Activated naive CD8-positive, alpha-beta T cell treated with anti-CD3 and anti-CD28 coated beads, Interleukin-2, amount 50 U/mL, for 24 hours (primary cell): Measurements from ENCODE around the gene CDKN2D.

Experiments
- ATAC-seq: fragments of 150-1000 bp; cut with Tn5 transposase; one replicate; pipeline ENCODE4 v1.10.0; 2021
- DNase-seq: peaks from one replicate; pipeline ENCODE4 v3.0.0; 2021
- H3K27ac Mint-ChIP-seq: one replicate; pipeline ENCODE4 v1.8.0; 2021; ENCODE audit warnings: mild to moderate bottlenecking, mixed read lengths
- H3K27me3 Mint-ChIP-seq: one replicate; pipeline ENCODE4 v1.8.0; 2021; ENCODE audit warnings: mixed read lengths
- H3K36me3 Mint-ChIP-seq: one replicate; pipeline ENCODE4 v1.8.0; 2021; ENCODE audit warnings: low read depth, mixed read lengths
- H3K4me1 Mint-ChIP-seq: one replicate; pipeline ENCODE4 v1.8.0; 2021; ENCODE audit warnings: mixed read lengths
- H3K4me3 Mint-ChIP-seq: one replicate; pipeline ENCODE4 v1.8.0; 2021; ENCODE audit warnings: mild to moderate bottlenecking, moderate library complexity, mixed read lengths
- H3K9me3 Mint-ChIP-seq: one replicate; pipeline ENCODE4 v1.8.0; 2021; ENCODE audit warnings: mixed read lengths

CDKN2D gene

DNA sequence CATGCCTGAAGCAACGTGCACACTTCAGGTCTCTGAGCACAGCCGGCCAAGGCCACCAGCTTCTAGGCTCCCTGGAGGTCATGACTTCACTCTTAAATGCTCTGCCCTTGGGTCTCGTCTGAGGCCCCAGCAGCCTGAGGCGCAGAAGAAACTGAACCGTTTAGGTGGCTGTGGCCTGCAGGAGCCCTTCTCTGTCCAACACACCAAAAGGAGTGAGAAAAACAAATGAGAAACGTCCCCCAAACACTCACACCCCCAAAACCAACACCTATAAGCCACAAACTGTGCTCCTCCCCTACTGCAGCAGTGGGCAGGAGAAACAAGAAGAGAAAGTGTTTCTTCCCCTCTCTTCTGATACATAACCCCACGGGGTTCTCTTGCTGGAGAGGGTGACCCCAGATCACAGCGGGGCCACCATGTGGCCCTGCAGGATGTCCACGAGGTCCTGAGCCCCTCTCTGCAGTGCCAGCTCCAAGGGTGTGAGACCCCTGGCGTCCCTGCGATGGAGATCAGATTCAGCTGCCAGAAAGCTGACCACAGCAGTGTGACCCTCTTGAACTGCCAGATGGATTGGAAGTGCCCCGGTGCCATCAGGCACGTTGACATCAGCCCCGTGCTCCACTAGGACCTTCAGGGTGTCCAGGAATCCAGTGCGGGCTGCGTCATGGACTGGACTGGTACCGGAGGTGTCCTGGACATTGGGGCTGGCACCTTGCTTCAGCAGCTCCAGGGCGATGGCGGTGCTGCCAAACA is 1.9 kb downstream of the CDKN2D start:
- Mint-ChIP-seq H3K4me1 (peaks cover 46% of the 10 kb centered on the region), H3K9me3 (no peaks in the 10 kb centered on the region), H3K27ac (peak overlapping the region; percentile 100), H3K27me3 (no peaks in the 10 kb centered on the region), H3K36me3 (peaks cover 26% of the 10 kb centered on the region), H3K4me3 (peak overlapping the region; percentile 98)
- peak; percentile 20 for ATAC-seq
- peak; percentile 66 for DNase-seq

DNA sequence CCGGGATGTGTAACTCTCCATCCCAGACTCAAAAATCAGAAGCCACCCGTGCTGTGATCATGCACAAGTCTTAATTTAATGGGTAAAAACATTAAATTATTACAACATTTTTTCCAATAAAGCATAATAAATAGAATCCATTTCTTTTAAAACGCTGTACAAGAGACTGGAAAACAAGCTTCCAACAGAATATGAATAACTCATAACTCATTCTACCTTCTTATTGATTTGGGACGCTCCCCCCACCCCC is 2.4 kb downstream of the CDKN2D start:
- Mint-ChIP-seq H3K27me3 (no peaks in the 10 kb centered on the region), H3K9me3 (no peaks in the 10 kb centered on the region), H3K36me3 (peaks cover 31% of the 10 kb centered on the region), H3K4me1 (peaks cover 46% of the 10 kb centered on the region), H3K4me3 (peak overlapping the region; percentile 98), H3K27ac (peak overlapping the region; percentile 100)
- ATAC-seq, result no peak
- DNase-seq, result no peak

DNA sequence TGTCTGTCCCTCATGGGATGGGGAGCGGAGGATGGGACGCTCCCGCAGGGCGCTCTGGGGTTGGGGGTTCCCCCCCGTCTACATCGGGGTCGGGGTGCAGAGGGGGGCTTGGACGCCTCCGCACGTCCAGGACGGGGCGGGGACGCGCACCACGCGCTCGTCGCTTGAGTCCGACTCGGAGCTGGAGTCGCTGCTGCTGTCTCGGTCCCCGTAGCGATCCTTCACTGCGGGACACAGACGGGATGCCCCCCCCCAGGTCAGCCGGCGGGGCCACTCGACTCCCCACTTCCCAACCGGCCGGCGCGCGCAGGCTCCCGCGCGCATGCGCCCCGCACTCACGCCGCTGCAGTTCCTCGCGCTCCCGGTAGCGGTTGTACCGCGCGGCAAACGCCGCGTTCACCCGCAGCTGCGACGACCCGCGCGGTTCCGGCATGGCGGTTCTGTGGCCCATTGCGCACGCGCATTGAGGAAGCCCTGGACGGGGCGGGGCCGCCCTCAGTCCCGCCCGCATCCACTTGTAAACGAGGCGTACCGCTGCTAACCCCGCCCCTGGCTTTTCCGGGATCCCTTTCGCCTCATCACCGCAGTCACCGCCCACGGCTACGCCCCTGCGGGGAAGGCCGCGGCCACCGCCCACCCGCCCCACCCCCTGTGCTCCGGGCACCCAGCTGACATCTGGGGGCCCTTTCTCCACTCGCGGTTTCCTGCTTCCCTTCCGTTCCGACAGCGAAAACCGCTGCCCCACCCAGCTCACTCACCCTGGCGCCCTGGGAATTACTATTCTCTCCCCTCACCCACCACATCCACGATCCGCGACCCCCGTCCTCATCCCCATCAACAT is 3.0 kb downstream of the CDKN2D start, which contains the start of gene KRI1:
KRI1 (minus strand) TSS at position 444 of the 841 bp plus-strand sequence; CDS start at position 433, 11 bp downstream.
- no peaks in the 10 kb centered on the region for H3K9me3 Mint-ChIP-seq
- peak within 1 kb of the TSS; percentile 98 for H3K4me3 Mint-ChIP-seq
- H3K4me1 Mint-ChIP-seq, result peaks cover 46% of the 10 kb centered on the region
- peak; percentile 100 for DNase-seq
- no peaks in the 10 kb centered on the region for H3K27me3 Mint-ChIP-seq
- peak; percentile 38 for ATAC-seq
- peaks cover 36% of the 10 kb centered on the region for H3K36me3 Mint-ChIP-seq
- peak within 1 kb of the TSS; percentile 100 for H3K27ac Mint-ChIP-seq

DNA sequence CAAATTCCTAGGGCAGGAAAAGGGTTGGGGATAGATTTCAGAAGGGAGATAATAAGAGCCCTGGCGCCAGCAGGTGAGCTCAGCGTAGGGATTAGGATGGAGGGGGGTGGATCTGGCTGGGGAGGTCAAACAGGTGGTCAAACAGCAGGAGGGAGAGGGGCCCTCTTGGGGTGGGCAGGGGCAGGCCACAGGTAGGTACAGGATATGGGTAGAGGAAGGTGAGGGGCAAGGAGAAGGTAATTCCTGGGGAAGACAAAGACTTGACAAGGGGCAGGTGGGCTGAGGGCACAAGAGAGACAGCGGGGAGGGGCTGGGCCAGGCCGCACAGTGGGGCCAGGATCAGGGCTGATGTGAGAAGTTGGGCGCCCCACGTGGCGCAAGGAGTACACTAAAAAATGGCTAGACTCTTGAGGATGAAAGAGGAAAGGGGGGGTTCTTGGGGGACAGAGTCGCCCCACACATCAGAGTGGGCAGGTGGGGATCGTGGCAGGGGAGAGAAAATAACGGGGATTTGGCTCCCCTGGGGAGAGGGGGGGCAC is 3.7 kb downstream of the CDKN2D start:
- Mint-ChIP-seq H3K27me3 (no peaks in the 10 kb centered on the region), H3K27ac (peak overlapping the region; percentile 100), H3K36me3 (peaks cover 39% of the 10 kb centered on the region), H3K4me1 (peaks cover 42% of the 10 kb centered on the region), H3K9me3 (no peaks in the 10 kb centered on the region), H3K4me3 (peak overlapping the region; percentile 98)
- DNase-seq (peak; percentile 69), ATAC-seq (no peak)

DNA sequence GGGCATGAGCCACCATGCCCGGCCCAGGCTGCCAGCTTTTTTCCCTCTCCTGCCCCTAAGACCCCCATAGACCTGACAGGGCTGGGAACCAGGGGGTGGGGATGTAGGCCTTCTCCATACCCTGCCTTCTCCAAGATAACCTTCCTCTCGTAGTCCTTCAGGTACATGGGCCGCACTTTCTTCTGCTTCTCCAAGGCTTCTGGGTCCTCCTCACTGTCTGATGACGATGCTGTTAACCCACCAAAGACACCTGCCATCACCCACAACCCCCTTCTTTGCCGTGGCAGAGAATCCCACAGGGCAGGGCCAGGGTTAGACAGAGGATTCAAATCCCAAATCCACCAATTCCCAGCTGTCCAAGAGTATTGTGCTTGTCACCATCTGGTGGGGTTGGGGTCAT is 6.2 kb downstream of the CDKN2D start:
- Mint-ChIP-seq H3K27ac (no peak overlapping the region), H3K4me1 (peaks cover 31% of the 10 kb centered on the region), H3K36me3 (peaks cover 52% of the 10 kb centered on the region), H3K4me3 (no peak overlapping the region), H3K27me3 (no peaks in the 10 kb centered on the region), H3K9me3 (no peaks in the 10 kb centered on the region)
- ATAC-seq (no peak), DNase-seq (no peak)

DNA sequence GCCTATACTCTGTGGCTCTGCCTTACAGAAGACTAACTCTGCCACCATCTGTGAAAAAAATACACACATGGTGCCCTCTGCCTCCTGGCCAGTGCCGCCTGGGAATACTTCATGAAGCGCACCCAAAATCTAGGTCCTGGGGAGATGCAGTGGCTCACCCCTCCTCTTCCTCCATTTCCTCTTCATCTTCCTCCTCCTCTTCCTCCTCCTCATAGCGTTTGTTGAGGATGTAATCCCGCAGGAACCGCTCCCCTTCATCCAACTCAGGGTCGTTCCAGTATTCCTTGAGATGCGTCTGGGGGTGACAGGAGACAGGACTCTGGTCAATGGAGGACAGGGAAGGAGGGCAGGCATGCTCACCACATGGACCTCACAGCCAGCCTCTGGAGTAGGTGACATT is 8.6 kb downstream of the CDKN2D start:
- Mint-ChIP-seq H3K4me1 (peaks cover 23% of the 10 kb centered on the region), H3K9me3 (no peaks in the 10 kb centered on the region), H3K36me3 (peaks cover 49% of the 10 kb centered on the region), H3K27ac (no peak overlapping the region), H3K4me3 (no peak overlapping the region), H3K27me3 (no peaks in the 10 kb centered on the region)
- DNase-seq (no peak), ATAC-seq (no peak)

DNA sequence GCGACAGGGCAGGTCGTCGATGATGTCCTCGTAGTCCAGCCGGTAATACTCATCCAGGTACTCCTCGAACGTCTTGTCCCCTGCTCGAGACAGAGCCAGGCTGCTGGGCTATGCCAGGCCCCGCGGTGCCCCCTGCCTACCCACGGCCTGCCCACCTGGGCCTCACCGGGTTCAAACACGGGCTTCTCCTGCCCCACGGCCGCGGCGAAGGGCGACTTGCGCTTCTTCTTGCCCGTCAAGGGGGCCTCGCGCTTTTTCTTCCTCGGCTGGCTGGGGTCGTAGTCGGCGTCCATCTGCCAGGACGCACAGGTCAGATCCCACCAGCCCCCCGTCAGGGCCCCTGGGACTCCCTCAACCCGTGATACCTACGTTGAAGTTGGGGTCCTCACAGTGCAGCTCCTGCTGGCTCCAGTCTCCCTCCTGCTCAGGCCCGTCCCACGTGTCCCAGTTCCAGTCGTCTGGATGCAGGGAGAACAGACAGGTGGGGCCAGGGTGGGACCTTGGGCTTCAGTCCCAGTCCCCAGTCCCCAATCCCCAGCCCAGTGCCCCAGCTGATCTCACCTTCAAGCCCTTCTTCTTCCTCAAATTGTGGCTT is 11.1 kb downstream of the CDKN2D start:
- peaks cover 59% of the 10 kb centered on the region for H3K36me3 Mint-ChIP-seq
- no peaks in the 10 kb centered on the region for H3K27me3 Mint-ChIP-seq
- DNase-seq (no peak), ATAC-seq (no peak)
- no peak overlapping the region for H3K4me3 Mint-ChIP-seq
- no peaks in the 10 kb centered on the region for H3K9me3 Mint-ChIP-seq
- H3K27ac Mint-ChIP-seq, result peak overlapping the region; percentile 49
- peaks cover 39% of the 10 kb centered on the region for H3K4me1 Mint-ChIP-seq

DNA sequence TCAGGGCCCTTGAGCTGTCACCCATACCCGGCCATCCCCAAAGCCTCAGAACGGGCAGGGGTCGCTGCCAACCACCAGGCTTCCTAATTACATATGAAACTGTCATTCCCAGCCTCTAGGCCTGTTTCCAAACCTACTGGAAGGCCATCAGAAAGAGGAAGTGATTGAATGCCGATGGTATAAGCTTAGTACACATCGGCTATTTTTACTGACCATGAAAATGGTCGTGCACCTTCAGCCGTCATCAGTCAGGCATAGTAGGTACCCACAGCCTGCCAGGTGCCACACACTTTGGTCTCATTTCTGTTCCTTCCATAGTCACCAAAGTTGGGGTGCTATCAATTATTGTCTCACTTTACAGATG is 13.2 kb downstream of the CDKN2D start:
- H3K9me3 Mint-ChIP-seq, result no peaks in the 10 kb centered on the region
- DNase-seq (no peak), ATAC-seq (no peak)
- H3K27ac Mint-ChIP-seq, result no peak overlapping the region
- H3K4me1 Mint-ChIP-seq, result peaks cover 51% of the 10 kb centered on the region
- no peak overlapping the region for H3K4me3 Mint-ChIP-seq
- peaks cover 56% of the 10 kb centered on the region for H3K36me3 Mint-ChIP-seq
- no peaks in the 10 kb centered on the region for H3K27me3 Mint-ChIP-seq

DNA sequence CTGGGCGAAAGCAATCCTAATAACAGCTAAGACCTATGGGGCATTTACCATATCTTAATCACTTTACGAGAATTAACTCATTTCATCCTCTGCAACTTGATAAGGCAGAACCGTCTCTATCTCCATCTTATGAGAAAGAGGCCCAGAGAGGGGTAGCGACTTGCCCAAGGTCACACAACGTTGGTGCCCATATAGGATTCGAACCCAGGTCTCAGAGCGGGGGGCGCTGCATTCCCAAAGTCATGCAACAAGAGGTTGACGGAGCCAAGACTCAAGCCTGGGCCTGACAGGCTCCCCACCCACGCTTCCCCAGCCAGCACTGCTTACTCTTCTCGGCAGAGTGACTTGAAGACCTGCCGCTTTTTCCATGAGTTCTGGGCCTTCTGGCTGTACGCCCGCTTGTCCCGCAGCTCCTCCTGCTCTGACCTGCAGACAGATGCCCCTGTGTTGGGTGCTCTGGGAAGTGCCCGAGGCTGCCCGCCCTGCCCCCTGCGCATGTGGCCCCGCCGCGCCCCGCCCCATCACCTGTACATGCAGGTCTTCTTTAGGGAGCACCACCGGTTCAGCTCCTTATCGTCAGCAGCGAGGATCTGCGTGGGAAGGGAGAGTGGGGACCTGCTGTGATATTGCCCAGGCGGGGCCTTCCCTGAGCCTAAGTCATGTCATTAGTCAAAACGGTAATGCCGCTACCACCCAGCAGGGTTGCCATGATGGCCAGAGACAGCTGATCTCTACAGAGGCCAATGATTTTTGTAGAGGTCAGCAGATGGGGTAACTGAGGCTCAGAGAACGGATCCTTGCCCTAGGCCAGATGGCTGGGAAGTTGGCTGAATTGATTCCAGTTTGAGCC is 13.8 kb downstream of the CDKN2D start:
- no peaks in the 10 kb centered on the region for H3K9me3 Mint-ChIP-seq
- no peaks in the 10 kb centered on the region for H3K27me3 Mint-ChIP-seq
- no peak overlapping the region for H3K4me3 Mint-ChIP-seq
- ATAC-seq, result no peak
- peaks cover 57% of the 10 kb centered on the region for H3K36me3 Mint-ChIP-seq
- H3K27ac Mint-ChIP-seq, result peak overlapping the region; percentile 88
- peak; percentile 36 for DNase-seq
- H3K4me1 Mint-ChIP-seq, result peaks cover 57% of the 10 kb centered on the region

DNA sequence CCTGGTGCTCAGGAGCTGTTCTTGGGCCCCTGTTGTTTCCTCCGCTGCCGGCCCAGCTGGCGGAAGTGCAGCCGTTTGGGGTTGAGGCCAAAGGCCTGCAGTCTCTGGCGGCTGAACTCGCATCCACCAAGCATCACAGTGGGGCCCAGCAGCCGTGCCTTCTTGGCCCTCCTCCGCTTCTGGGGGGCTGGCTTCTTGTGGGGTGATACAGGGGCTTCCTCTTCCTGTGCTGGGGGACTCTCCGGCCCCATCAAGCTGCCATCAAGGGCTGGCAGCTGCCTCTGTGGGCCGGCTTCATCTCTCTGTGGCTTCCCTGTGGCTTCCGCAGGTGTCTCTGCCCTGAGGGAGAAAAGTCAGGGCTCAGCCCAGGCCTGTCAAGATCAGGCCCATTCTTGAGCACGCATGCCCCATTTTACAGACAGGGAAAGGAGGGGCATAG is 14.8 kb downstream of the CDKN2D start:
- ATAC-seq, result peak; percentile 81
- DNase-seq, result peak; percentile 67
- peaks cover 57% of the 10 kb centered on the region for H3K4me1 Mint-ChIP-seq
- H3K36me3 Mint-ChIP-seq, result peaks cover 52% of the 10 kb centered on the region
- H3K4me3 Mint-ChIP-seq, result peak overlapping the region; percentile 49
- H3K27me3 Mint-ChIP-seq, result no peaks in the 10 kb centered on the region
- H3K27ac Mint-ChIP-seq, result peak overlapping the region; percentile 88
- H3K9me3 Mint-ChIP-seq, result no peaks in the 10 kb centered on the region

DNA sequence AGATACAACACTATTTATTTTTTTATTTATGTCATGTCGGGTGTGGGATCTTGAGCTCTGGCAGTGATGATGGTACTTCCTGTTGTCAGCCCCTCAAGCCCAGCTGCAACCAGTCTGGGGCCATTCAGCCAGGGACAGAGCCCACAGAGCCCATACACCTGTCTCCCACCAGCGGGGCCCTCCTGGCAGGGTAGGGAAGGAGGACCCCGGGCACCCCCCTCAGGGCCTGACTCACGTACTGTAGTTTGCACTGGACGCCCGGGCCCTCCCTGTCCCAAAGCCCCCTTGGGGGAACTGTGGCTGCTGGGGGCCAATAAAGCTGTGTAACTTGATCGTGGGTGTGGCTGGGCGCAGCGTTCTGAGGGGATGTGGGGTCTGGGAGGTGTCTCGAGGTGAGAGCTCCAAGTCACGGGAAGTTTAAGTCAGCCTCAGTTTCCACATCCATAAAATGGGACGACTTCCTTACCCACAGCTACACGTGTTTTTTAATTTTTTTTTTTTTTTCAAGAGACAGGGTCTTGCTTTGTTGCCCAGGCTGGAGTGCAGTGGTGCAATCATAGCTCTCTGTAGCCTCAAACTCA is 15.6 kb downstream of the CDKN2D start:
- Mint-ChIP-seq H3K27ac (peak overlapping the region; percentile 88), H3K9me3 (no peaks in the 10 kb centered on the region), H3K27me3 (no peaks in the 10 kb centered on the region), H3K36me3 (peaks cover 53% of the 10 kb centered on the region), H3K4me1 (peaks cover 57% of the 10 kb centered on the region), H3K4me3 (peak overlapping the region; percentile 49)
- peak; percentile 12 for DNase-seq
- no peak for ATAC-seq

DNA sequence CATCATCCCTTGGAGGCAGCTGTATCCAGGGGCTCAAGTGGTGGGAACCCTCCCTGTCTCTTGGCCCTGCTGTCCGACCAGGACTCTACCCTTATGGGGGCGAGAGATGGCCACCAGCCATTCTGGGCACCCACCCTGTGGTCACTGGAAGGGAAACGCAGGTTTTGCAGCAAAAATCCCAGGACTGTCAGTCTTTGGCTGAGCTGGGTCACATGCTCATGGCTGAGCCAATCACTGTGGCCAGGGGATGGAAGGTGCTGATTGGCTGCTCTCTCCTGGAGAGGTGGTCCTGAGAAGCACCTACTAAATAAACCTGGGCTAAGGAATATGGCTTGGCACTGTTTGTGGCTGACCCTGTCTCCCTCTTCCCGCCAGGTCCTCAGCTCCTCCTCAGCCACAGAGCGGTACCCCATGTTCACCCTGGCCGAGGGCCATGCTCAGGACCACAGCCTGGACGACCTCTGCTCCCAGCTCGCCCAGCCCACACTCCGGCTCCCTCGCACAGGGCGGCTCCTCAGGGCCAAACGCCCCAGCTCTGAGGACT is 16.2 kb downstream of the CDKN2D start:
- H3K27ac Mint-ChIP-seq, result peak overlapping the region; percentile 88
- H3K9me3 Mint-ChIP-seq, result no peaks in the 10 kb centered on the region
- H3K36me3 Mint-ChIP-seq, result peaks cover 49% of the 10 kb centered on the region
- peak; percentile 57 for ATAC-seq
- H3K27me3 Mint-ChIP-seq, result no peaks in the 10 kb centered on the region
- peaks cover 54% of the 10 kb centered on the region for H3K4me1 Mint-ChIP-seq
- H3K4me3 Mint-ChIP-seq, result no peak overlapping the region
- peak; percentile 52 for DNase-seq

DNA sequence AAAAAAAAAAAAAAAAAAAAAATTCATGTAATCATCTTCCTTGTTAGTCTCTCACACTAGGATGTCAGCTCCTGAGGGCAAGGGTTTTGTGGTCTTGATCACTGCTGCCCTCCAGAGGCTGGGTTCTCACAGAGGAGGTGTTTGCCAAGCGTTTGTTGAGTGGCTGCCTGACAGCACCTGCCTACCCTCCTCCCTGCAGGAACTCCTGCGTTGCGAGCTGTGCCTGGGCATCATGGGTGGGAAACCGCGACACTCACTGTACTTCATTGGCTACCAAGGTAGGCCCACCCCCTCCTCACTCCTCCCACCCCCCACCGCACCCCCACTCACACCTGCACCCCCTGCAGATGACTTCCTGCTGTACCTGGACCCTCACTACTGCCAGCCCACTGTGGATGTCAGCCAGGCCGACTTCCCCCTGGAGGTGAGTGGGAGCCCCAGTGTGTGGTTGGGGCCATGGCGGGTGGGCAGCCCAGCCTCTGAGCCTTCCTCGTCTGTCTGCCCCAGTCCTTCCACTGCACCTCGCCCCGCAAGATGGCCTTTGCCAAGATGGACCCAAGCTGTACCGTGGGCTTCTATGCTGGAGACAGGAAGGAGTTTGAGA is 17.0 kb downstream of the CDKN2D start:
- H3K4me1 Mint-ChIP-seq, result peaks cover 52% of the 10 kb centered on the region
- H3K27me3 Mint-ChIP-seq, result no peaks in the 10 kb centered on the region
- peak overlapping the region; percentile 35 for H3K27ac Mint-ChIP-seq
- ATAC-seq, result no peak
- H3K4me3 Mint-ChIP-seq, result no peak overlapping the region
- DNase-seq, result peak; percentile 52
- H3K9me3 Mint-ChIP-seq, result no peaks in the 10 kb centered on the region
- peaks cover 51% of the 10 kb centered on the region for H3K36me3 Mint-ChIP-seq
